SK-N-SH treated with all-trans-retinoic acid at 6 μM for 48 hours (cell line): Measurements from ENCODE around the gene GPR27.

ENCODE experiments used
- CSDC2 ChIP-seq: fragments of 250-450 bp; sonication (Bioruptor Pico); IDR thresholded peaks from 2 replicates; pipeline ENCODE4 v1.5.0; 2020; ENCODE audit warnings: mild to moderate bottlenecking, moderate library complexity
- ESRRG ChIP-seq: fragments of 250-450 bp; sonication (Bioruptor Pico); IDR thresholded peaks from 2 replicates; pipeline ENCODE4 v1.6.1; 2021; ENCODE audit warnings: mild to moderate bottlenecking
- RARB ChIP-seq: fragments of 250-450 bp; sonication (Bioruptor Pico); IDR thresholded peaks from 2 replicates; pipeline ENCODE4 v1.8.0; 2021; ENCODE audit warnings: mild to moderate bottlenecking, moderate library complexity
- TOX ChIP-seq: fragments of 250-450 bp; sonication (Bioruptor Pico); IDR thresholded peaks from 2 replicates; pipeline ENCODE4 v1.8.0; 2021; ENCODE audit warnings: mild to moderate bottlenecking, moderate library complexity, borderline replicate concordance
- ZC3H10 ChIP-seq: fragments of 250-450 bp; sonication (Bioruptor Pico); IDR thresholded peaks from 2 replicates; pipeline ENCODE4 v1.5.1; 2021; ENCODE audit warnings: mild to moderate bottlenecking, moderate library complexity
- ZFP3 ChIP-seq: fragments of 250-450 bp; sonication (Bioruptor Pico); IDR thresholded peaks from 2 replicates; pipeline ENCODE4 v1.5.0; 2020; ENCODE audit warnings: mild to moderate bottlenecking, moderate library complexity
- ZNF565 ChIP-seq: fragments of 450-650 bp; formaldehyde crosslinking; conservative IDR thresholded peaks from 2 replicates; pipeline ENCODE4 v1.5.0; 2020; ENCODE audit warnings: low read depth, mild to moderate bottlenecking, moderate library complexity
- ZNF8 ChIP-seq: fragments of 450-650 bp; formaldehyde crosslinking; IDR thresholded peaks from 2 replicates; pipeline ENCODE4 v1.5.0; 2020; ENCODE audit warnings: mild to moderate bottlenecking, moderate library complexity
- TF ChIP-seq, protein P1 (sequence below): fragments of 250-450 bp; sonication (Bioruptor Pico); IDR thresholded peaks from 2 replicates; pipeline ENCODE4 v1.5.0; 2020; ENCODE audit warnings: mild to moderate bottlenecking, moderate library complexity
- TF ChIP-seq, protein P2 (sequence below): fragments of 250-450 bp; sonication (Bioruptor Pico); IDR thresholded peaks from 2 replicates; pipeline ENCODE4 v1.5.1; 2020; ENCODE audit warnings: low read depth, mild to moderate bottlenecking, moderate library complexity
- TF ChIP-seq, protein P3 (sequence below): fragments of 250-450 bp; sonication (Bioruptor Pico); IDR thresholded peaks from 2 replicates; pipeline ENCODE4 v1.8.0; 2020; ENCODE audit warnings: mild to moderate bottlenecking, moderate library complexity, borderline replicate concordance
- TF ChIP-seq, protein P4 (sequence below): fragments of 250-450 bp; sonication (Bioruptor Pico); IDR thresholded peaks from 2 replicates; pipeline ENCODE4 v1.5.1; 2021; ENCODE audit warnings: mild to moderate bottlenecking, moderate library complexity

DNA sequence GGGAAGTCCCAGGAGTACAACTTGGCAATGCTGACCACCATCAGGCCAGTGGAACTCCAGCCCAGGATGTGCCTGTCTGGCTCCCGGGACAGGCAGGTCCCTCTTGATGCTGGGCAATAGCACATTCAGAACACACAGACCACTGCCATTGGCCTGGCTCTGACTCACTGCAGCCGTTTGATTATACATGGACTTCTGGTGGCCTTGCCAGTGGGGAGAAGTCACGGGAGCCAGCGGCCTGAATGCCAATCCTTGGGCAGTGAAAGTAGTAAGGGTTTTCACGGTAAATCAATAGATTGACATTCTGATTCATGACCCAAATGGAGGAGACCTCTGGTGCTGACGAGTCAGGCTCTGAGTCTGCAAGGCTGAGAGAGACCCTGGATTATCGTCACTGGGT is 43.8 kb downstream of the GPR27 start:
- TF ChIP-seq, protein P1, sequence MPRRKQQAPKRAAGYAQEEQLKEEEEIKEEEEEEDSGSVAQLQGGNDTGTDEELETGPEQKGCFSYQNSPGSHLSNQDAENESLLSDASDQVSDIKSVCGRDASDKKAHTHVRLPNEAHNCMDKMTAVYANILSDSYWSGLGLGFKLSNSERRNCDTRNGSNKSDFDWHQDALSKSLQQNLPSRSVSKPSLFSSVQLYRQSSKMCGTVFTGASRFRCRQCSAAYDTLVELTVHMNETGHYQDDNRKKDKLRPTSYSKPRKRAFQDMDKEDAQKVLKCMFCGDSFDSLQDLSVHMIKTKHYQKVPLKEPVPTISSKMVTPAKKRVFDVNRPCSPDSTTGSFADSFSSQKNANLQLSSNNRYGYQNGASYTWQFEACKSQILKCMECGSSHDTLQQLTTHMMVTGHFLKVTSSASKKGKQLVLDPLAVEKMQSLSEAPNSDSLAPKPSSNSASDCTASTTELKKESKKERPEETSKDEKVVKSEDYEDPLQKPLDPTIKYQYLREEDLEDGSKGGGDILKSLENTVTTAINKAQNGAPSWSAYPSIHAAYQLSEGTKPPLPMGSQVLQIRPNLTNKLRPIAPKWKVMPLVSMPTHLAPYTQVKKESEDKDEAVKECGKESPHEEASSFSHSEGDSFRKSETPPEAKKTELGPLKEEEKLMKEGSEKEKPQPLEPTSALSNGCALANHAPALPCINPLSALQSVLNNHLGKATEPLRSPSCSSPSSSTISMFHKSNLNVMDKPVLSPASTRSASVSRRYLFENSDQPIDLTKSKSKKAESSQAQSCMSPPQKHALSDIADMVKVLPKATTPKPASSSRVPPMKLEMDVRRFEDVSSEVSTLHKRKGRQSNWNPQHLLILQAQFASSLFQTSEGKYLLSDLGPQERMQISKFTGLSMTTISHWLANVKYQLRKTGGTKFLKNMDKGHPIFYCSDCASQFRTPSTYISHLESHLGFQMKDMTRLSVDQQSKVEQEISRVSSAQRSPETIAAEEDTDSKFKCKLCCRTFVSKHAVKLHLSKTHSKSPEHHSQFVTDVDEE (CRISPR knock-in tag), result no peak
- TF ChIP-seq ZFP3, result no peak
- TF ChIP-seq CSDC2 (CRISPR knock-in tag), result no peak
- TF ChIP-seq TOX (CRISPR knock-in tag), result no peak
- no peak for TF ChIP-seq ZNF565 (CRISPR knock-in tag)
- TF ChIP-seq, protein P2, sequence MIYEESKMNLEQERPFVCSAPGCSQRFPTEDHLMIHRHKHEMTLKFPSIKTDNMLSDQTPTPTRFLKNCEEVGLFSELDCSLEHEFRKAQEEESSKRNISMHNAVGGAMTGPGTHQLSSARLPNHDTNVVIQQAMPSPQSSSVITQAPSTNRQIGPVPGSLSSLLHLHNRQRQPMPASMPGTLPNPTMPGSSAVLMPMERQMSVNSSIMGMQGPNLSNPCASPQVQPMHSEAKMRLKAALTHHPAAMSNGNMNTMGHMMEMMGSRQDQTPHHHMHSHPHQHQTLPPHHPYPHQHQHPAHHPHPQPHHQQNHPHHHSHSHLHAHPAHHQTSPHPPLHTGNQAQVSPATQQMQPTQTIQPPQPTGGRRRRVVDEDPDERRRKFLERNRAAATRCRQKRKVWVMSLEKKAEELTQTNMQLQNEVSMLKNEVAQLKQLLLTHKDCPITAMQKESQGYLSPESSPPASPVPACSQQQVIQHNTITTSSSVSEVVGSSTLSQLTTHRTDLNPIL (CRISPR knock-in tag), result no peak
- TF ChIP-seq, protein P3, sequence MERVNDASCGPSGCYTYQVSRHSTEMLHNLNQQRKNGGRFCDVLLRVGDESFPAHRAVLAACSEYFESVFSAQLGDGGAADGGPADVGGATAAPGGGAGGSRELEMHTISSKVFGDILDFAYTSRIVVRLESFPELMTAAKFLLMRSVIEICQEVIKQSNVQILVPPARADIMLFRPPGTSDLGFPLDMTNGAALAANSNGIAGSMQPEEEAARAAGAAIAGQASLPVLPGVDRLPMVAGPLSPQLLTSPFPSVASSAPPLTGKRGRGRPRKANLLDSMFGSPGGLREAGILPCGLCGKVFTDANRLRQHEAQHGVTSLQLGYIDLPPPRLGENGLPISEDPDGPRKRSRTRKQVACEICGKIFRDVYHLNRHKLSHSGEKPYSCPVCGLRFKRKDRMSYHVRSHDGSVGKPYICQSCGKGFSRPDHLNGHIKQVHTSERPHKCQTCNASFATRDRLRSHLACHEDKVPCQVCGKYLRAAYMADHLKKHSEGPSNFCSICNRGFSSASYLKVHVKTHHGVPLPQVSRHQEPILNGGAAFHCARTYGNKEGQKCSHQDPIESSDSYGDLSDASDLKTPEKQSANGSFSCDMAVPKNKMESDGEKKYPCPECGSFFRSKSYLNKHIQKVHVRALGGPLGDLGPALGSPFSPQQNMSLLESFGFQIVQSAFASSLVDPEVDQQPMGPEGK (CRISPR knock-in tag), result no peak
- TF ChIP-seq RARB (CRISPR knock-in tag), result no peak
- TF ChIP-seq, protein P4, sequence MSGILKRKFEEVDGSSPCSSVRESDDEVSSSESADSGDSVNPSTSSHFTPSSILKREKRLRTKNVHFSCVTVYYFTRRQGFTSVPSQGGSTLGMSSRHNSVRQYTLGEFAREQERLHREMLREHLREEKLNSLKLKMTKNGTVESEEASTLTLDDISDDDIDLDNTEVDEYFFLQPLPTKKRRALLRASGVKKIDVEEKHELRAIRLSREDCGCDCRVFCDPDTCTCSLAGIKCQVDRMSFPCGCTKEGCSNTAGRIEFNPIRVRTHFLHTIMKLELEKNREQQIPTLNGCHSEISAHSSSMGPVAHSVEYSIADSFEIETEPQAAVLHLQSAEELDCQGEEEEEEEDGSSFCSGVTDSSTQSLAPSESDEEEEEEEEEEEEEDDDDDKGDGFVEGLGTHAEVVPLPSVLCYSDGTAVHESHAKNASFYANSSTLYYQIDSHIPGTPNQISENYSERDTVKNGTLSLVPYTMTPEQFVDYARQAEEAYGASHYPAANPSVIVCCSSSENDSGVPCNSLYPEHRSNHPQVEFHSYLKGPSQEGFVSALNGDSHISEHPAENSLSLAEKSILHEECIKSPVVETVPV (CRISPR knock-in tag), result no peak
- no peak for TF ChIP-seq ESRRG (CRISPR knock-in tag)
- TF ChIP-seq ZC3H10 (CRISPR knock-in tag), result no peak
- TF ChIP-seq ZNF8, result no peak
